ENCODE measurements around the gene PPM1L.

The PPM1L gene

DNA sequence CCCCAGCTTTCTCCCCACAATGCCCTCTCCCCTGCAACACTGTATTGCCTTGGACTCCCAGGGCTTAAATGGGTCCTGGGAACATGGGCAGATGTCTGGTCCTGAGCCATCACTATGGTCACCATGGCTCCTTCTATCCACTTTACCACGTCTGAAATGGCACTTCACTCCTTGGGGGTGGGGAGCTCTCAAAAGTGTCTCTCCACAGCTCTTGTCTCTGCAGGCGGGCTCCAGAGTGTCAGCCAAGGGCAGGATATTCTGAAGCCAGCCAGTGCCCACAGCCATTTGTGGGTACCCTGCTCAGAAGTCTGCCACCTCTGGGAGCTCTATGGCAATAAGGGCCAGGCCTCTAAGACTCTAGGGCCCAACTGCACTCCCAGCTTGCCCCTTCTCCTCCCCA, 163.9 kb downstream of the PPM1L start:
- WGBS = 84% methylated on average over 2 of the region's 2 CpGs
- no peak overlapping the region for H3K14ac ChIP-seq (ENCODE audit: low read length in 2 of 2)
- H3K27me3 ChIP-seq (ENCODE audit: control insufficient read depth in 1 of 2, insufficient read depth in 1 of 2, low read length in 2 of 2) = peaks cover 0 to 3% of the 10 kb centered on the region in 2 experiments

DNA sequence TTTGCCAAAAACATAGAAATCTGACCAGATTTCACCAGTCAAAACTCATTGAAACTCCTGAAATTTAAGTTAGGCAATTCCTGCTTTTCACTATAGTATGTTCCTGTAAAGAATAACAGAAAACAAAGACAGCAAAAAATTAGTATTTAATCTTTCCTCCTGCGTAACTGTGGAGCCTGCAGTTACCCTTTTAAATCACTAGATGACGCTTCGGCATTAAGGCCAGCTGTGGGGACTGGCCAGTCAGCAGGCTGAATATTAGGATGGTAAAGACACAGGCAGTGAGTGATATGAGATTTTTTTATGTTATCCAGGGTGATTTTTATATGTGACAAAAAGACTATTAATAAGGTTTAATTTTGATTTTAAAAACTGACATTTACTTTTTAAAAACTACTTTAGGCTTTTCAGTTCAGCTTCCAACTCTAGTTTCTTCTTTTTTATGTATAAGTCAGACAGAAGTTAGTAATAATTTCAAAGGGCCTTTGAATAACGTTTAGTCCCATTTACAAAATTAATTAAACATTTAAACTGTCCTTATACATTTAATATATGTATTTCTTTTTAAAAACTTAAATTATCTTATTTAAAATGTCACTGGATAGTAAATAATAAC, 165.1 kb downstream of the PPM1L start:
- H2BK120ac ChIP-seq (ENCODE audit: low read depth, low read length) = no peak overlapping the region
- no peak overlapping the region for H2BK5ac ChIP-seq (ENCODE audit: low read depth, low read length, poor library complexity, severe bottlenecking)
- no peaks in the 10 kb centered on the region for H3K9me3 ChIP-seq (ENCODE audit: control insufficient read depth, low read length)
- H4K91ac ChIP-seq (ENCODE audit: low read length) = no peak overlapping the region
- peaks cover 2% of the 10 kb centered on the region for H3K4me1 ChIP-seq (ENCODE audit: control insufficient read depth, insufficient read depth, low read depth, low read length)
- no peak overlapping the region for H3K4me3 ChIP-seq (ENCODE audit: insufficient read depth in 1 of 2, low read depth in 1 of 2, low read length in 2 of 2)
- H2BK15ac ChIP-seq (ENCODE audit: low read depth, poor library complexity, severe bottlenecking) = no peak overlapping the region
- H3K9ac ChIP-seq (ENCODE audit: low read length) = peak overlapping the region; percentile 26
- peak; percentile 59 for DNase-seq
- H3K18ac ChIP-seq (ENCODE audit: low read depth in 1 of 2, low read length in 2 of 2) = no peak overlapping the region
- no peak overlapping the region for H2AK5ac ChIP-seq (ENCODE audit: low read length, severe bottlenecking)
- H3K4ac ChIP-seq (ENCODE audit: low read depth in 1 of 2, low read length in 2 of 2) = no peak overlapping the region
- no peaks in the 10 kb centered on the region for H3K36me3 ChIP-seq (ENCODE audit: control insufficient read depth in 1 of 2, insufficient read depth in 2 of 2, low read depth in 1 of 2, low read length in 2 of 2)
- H3K27ac ChIP-seq (ENCODE audit: low read length, poor library complexity, severe bottlenecking) = no peak overlapping the region
- H3K14ac ChIP-seq (ENCODE audit: low read length in 2 of 2) = no peak overlapping the region
- H4K8ac ChIP-seq (ENCODE audit: low read length) = no peak overlapping the region
- no peak overlapping the region for H3K4me2 ChIP-seq (ENCODE audit: low read length, poor library complexity, severe bottlenecking)
- no peak overlapping the region for H2BK12ac ChIP-seq (ENCODE audit: low read length in 2 of 2)
- no peak overlapping the region for H3K23ac ChIP-seq (ENCODE audit: low read length in 2 of 2)
- WGBS = 11% methylated on average over 3 of the region's 4 CpGs
- no peak overlapping the region for H2AFZ ChIP-seq (ENCODE audit: low read depth, low read length)
- H3K79me1 ChIP-seq (replicated peaks; ENCODE audit: low read length, poor library complexity, severe bottlenecking) = no peaks in the 10 kb centered on the region
- H3K27me3 ChIP-seq (ENCODE audit: control insufficient read depth in 1 of 2, insufficient read depth in 1 of 2, low read length in 2 of 2) = peaks cover 0 to 4% of the 10 kb centered on the region in 2 experiments

More for the DNA sequence above, 163.9 kb downstream of the PPM1L start:
- Histone ChIP-seq H3K79me1 (replicated peaks; ENCODE audit: low read length, poor library complexity, severe bottlenecking) (no peaks in the 10 kb centered on the region), H3K9me3 (ENCODE audit: control insufficient read depth, low read length) (no peaks in the 10 kb centered on the region), H3K27ac (ENCODE audit: low read length, poor library complexity, severe bottlenecking) (no peak overlapping the region), H3K36me3 (ENCODE audit: control insufficient read depth in 1 of 2, insufficient read depth in 2 of 2, low read depth in 1 of 2, low read length in 2 of 2) (no peaks in the 10 kb centered on the region), H2BK5ac (ENCODE audit: low read depth, low read length, poor library complexity, severe bottlenecking) (no peak overlapping the region), H3K23ac (ENCODE audit: low read length in 2 of 2) (no peak overlapping the region), H3K9ac (ENCODE audit: low read length) (no peak overlapping the region), H2AK5ac (ENCODE audit: low read length, severe bottlenecking) (no peak overlapping the region), H2BK15ac (ENCODE audit: low read depth, poor library complexity, severe bottlenecking) (peak overlapping the region; percentile 52), H2BK12ac (ENCODE audit: low read length in 2 of 2) (no peak overlapping the region), H4K8ac (ENCODE audit: low read length) (no peak overlapping the region), H2BK120ac (ENCODE audit: low read depth, low read length) (no peak overlapping the region), H3K4me1 (ENCODE audit: control insufficient read depth, insufficient read depth, low read depth, low read length) (peaks cover 2% of the 10 kb centered on the region), H3K4me2 (ENCODE audit: low read length, poor library complexity, severe bottlenecking) (no peak overlapping the region), H4K91ac (ENCODE audit: low read length) (no peak overlapping the region), H2AFZ (ENCODE audit: low read depth, low read length) (no peak overlapping the region), H3K4ac (ENCODE audit: low read depth in 1 of 2, low read length in 2 of 2) (no peak overlapping the region), H3K4me3 (ENCODE audit: insufficient read depth in 1 of 2, low read depth in 1 of 2, low read length in 2 of 2) (no peak overlapping the region), H3K18ac (ENCODE audit: low read depth in 1 of 2, low read length in 2 of 2) (no peak overlapping the region)
- no peak for DNase-seq

DNA sequence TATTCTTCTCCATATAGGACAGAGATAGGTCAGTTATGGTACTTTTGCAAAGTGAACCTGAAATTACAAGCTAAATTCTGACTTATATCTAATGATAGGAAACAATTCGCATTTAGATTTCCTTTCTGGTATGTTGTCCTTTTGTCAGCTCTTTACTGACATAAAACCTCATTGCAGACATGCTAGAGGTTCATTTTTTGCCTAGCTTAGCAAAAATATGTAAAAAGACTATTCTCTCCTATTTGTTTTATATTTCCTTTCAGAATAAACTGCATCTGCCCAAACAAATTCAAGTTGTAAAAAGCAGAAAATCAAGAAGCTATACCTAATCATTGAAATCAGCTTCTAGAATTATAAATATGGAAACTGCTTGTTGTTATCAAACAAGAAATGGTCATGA, 168.7 kb downstream of the PPM1L start:
- H3K18ac ChIP-seq (ENCODE audit: low read depth in 1 of 2, low read length in 2 of 2) = no peak overlapping the region
- H4K8ac ChIP-seq (ENCODE audit: low read length) = no peak overlapping the region
- H3K4ac ChIP-seq (ENCODE audit: low read depth in 1 of 2, low read length in 2 of 2) = no peak overlapping the region
- H4K91ac ChIP-seq (ENCODE audit: low read length) = no peak overlapping the region
- H3K79me1 ChIP-seq (replicated peaks; ENCODE audit: low read length, poor library complexity, severe bottlenecking) = no peaks in the 10 kb centered on the region
- no peak overlapping the region for H2BK120ac ChIP-seq (ENCODE audit: low read depth, low read length)
- no peaks in the 10 kb centered on the region for H3K9me3 ChIP-seq (ENCODE audit: control insufficient read depth, low read length)
- peaks cover 1% of the 10 kb centered on the region for H3K4me1 ChIP-seq (ENCODE audit: control insufficient read depth, insufficient read depth, low read depth, low read length)
- H3K36me3 ChIP-seq (ENCODE audit: control insufficient read depth in 1 of 2, insufficient read depth in 2 of 2, low read depth in 1 of 2, low read length in 2 of 2) = no peaks in the 10 kb centered on the region
- no peak overlapping the region for H3K4me2 ChIP-seq (ENCODE audit: low read length, poor library complexity, severe bottlenecking)
- H2BK15ac ChIP-seq (ENCODE audit: low read depth, poor library complexity, severe bottlenecking) = no peak overlapping the region
- no peak overlapping the region for H3K14ac ChIP-seq (ENCODE audit: low read length in 2 of 2)
- no peak overlapping the region for H2BK12ac ChIP-seq (ENCODE audit: low read length in 2 of 2)
- H2AK5ac ChIP-seq (ENCODE audit: low read length, severe bottlenecking) = no peak overlapping the region
- peaks cover 0 to 9% of the 10 kb centered on the region in 2 experiments for H3K27me3 ChIP-seq (ENCODE audit: control insufficient read depth in 1 of 2, insufficient read depth in 1 of 2, low read length in 2 of 2)
- H3K23ac ChIP-seq (ENCODE audit: low read length in 2 of 2) = no peak overlapping the region
- H3K4me3 ChIP-seq (ENCODE audit: insufficient read depth in 1 of 2, low read depth in 1 of 2, low read length in 2 of 2) = no peak overlapping the region
- no peak for DNase-seq
- no CpG with 5 or more reads among the region's 1 CpG for WGBS
- H3K9ac ChIP-seq (ENCODE audit: low read length) = no peak overlapping the region
- no peak overlapping the region for H2AFZ ChIP-seq (ENCODE audit: low read depth, low read length)
- H3K27ac ChIP-seq (ENCODE audit: low read length, poor library complexity, severe bottlenecking) = no peak overlapping the region
- no peak overlapping the region for H2BK5ac ChIP-seq (ENCODE audit: low read depth, low read length, poor library complexity, severe bottlenecking)

DNA sequence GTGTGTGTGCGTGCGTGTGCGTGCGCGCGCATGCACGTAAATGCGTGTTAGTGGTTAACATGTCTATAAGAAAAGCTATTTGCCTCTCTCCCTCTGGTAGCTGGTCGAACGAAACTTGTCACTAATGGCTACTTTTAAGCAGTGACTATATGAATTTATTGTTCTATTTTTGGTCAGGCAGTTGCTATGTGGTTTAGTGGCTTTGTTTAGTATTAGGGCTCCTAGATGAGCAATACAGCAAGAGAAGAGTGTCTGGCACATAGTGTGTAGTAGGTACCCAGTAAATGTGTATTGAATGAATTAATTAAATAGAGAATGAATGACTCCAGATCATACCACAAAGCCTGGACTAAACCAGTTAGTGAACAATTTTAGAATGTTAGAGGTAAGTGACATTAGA, 171.6 kb downstream of the PPM1L start:
- Histone ChIP-seq H2BK12ac (ENCODE audit: low read length in 2 of 2) (no peak overlapping the region), H3K27me3 (ENCODE audit: control insufficient read depth in 1 of 2, insufficient read depth in 1 of 2, low read length in 2 of 2) (peaks cover 0 to 6% of the 10 kb centered on the region in 2 experiments), H3K23ac (ENCODE audit: low read length in 2 of 2) (no peak overlapping the region), H3K36me3 (ENCODE audit: control insufficient read depth in 1 of 2, insufficient read depth in 2 of 2, low read depth in 1 of 2, low read length in 2 of 2) (no peaks in the 10 kb centered on the region), H3K4me2 (ENCODE audit: low read length, poor library complexity, severe bottlenecking) (no peak overlapping the region), H3K27ac (ENCODE audit: low read length, poor library complexity, severe bottlenecking) (no peak overlapping the region), H3K9me3 (ENCODE audit: control insufficient read depth, low read length) (no peaks in the 10 kb centered on the region), H2AFZ (ENCODE audit: low read depth, low read length) (no peak overlapping the region), H3K4me3 (ENCODE audit: insufficient read depth in 1 of 2, low read depth in 1 of 2, low read length in 2 of 2) (no peak overlapping the region), H3K4me1 (ENCODE audit: control insufficient read depth, insufficient read depth, low read depth, low read length) (no peaks in the 10 kb centered on the region), H4K91ac (ENCODE audit: low read length) (no peak overlapping the region), H2BK15ac (ENCODE audit: low read depth, poor library complexity, severe bottlenecking) (no peak overlapping the region), H3K18ac (ENCODE audit: low read depth in 1 of 2, low read length in 2 of 2) (no peak overlapping the region), H3K4ac (ENCODE audit: low read depth in 1 of 2, low read length in 2 of 2) (no peak overlapping the region), H2BK5ac (ENCODE audit: low read depth, low read length, poor library complexity, severe bottlenecking) (no peak overlapping the region), H3K9ac (ENCODE audit: low read length) (no peak overlapping the region), H2BK120ac (ENCODE audit: low read depth, low read length) (no peak overlapping the region), H3K79me1 (replicated peaks; ENCODE audit: low read length, poor library complexity, severe bottlenecking) (no peaks in the 10 kb centered on the region), H4K8ac (ENCODE audit: low read length) (no peak overlapping the region), H3K14ac (ENCODE audit: low read length in 2 of 2) (no peak overlapping the region), H2AK5ac (ENCODE audit: low read length, severe bottlenecking) (no peak overlapping the region)
- no peak for DNase-seq
- WGBS = 76% methylated on average over 10 of the region's 10 CpGs

Measured in mesenchymal stem cell (in vitro differentiated cells and primary cell).